ENCODE measurements around the gene TWF2. TPM values are rescaled to one million over a fixed set of nuclear protein-coding genes. Genes with fewer than 3 reads are reported as not detected.

TWF2 gene
- total and polyA plus RNA-seq, 9 donors = 14.3 to 56.3 (median 41.2) TPM

DNA sequence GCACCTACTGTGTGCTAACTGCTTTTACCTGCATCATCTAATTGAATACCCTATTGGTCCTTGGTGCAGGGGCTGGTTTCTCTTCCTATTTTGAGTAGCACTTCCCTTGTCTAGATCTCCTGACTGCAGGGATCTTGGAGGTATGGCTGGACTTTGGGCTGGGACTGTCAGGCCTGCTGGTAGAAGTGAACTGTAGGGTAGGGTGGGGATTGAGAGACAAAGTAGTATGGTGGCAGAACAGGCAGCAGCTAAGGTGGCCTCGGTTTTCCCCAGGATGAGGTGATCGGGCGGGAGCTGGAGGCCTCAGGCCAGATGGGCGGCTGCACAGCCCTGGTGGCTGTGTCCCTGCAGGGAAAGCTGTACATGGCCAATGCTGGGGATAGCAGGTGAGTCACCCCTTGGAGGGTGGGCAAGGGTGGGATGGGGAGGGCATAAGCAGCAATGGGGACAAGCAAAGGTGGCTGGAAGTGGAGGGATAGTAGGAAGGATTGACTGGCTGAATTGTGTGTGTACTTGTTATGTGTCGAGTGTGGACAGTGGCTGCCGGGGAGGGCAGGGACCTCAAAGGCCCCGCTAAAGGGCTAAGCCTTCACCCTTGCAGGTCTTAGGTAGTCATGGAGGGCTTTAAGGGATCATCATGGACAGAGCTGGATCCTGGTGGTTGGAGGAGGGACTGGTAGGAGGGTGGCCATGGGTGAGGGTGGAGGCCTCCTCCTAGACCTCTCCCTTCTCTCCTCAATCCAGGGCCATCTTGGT is 8.6 kb upstream of the TWF2 start:
- H3K27me3 ChIP-seq = no peaks in the 10 kb centered on the region
- H3K27ac ChIP-seq = no peak overlapping the region
- WGBS, 3 donors = 94 to 97% (median 96%) methylated on average over 7 of the region's 7 CpGs
- no peaks in the 10 kb centered on the region for H3K9me3 ChIP-seq
- no peak for DNase-seq
- no peak overlapping the region for H3K4me3 ChIP-seq
- no peaks in the 10 kb centered on the region for H3K36me3 ChIP-seq
- peaks cover 5% of the 10 kb centered on the region for H3K4me1 ChIP-seq (ENCODE audit: insufficient read depth)
- intact Hi-C loops (cut with DNase I) = no loop called here
- no peak for TF ChIP-seq POLR2A (IDR thresholded peaks at IDR 0.05)
- TF ChIP-seq, protein P1, sequence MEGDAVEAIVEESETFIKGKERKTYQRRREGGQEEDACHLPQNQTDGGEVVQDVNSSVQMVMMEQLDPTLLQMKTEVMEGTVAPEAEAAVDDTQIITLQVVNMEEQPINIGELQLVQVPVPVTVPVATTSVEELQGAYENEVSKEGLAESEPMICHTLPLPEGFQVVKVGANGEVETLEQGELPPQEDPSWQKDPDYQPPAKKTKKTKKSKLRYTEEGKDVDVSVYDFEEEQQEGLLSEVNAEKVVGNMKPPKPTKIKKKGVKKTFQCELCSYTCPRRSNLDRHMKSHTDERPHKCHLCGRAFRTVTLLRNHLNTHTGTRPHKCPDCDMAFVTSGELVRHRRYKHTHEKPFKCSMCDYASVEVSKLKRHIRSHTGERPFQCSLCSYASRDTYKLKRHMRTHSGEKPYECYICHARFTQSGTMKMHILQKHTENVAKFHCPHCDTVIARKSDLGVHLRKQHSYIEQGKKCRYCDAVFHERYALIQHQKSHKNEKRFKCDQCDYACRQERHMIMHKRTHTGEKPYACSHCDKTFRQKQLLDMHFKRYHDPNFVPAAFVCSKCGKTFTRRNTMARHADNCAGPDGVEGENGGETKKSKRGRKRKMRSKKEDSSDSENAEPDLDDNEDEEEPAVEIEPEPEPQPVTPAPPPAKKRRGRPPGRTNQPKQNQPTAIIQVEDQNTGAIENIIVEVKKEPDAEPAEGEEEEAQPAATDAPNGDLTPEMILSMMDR (IDR thresholded peaks at IDR 0.05) = no peak
- TF ChIP-seq EP300 (IDR thresholded peaks at IDR 0.05) = no peak

DNA sequence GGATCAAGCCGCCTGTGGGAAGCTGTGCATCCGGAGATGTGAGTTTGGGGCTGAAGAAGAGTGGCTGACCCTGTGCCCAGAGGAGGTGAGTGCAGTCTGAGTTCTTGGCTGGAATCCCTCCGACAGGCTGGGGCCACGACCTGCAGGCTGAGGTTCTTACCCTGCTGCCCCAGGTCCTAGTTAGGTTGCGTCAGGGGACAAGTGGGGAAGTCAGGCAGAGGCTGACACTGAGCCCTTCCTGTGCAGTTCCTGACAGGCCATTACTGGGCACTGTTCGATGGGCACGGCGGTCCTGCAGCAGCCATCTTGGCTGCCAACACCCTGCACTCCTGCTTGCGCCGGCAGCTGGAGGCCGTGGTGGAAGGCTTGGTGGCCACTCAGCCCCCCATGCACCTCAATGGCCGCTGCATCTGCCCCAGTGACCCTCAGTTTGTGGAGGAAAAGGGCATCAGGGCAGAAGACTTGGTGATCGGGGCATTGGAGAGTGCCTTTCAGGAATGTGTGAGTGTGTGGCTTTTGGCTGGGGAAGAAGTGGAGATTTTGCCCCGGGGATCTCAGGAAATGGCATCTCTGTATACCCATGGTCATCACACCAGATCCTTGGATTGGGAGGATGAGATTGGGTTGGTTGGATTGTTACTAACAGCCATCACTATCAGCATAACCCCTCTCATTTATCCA is 7.9 kb upstream of the TWF2 start:
- Histone ChIP-seq H3K9me3 (no peaks in the 10 kb centered on the region), H3K27me3 (no peaks in the 10 kb centered on the region), H3K4me3 (no peak overlapping the region), H3K36me3 (no peaks in the 10 kb centered on the region), H3K4me1 (ENCODE audit: insufficient read depth) (peaks cover 5% of the 10 kb centered on the region), H3K27ac (peak overlapping the region; percentile 73 to 83)
- intact Hi-C loops (cut with DNase I) = no loop called here
- TF ChIP-seq, protein P1 (IDR thresholded peaks at IDR 0.05) = no peak
- TF ChIP-seq POLR2A (IDR thresholded peaks at IDR 0.05) = no peak
- peak in 1 of 5 donors; percentile 19 for DNase-seq
- WGBS, 3 donors = 85 to 89% (median 87%) methylated on average over 14 of the region's 14 CpGs

DNA sequence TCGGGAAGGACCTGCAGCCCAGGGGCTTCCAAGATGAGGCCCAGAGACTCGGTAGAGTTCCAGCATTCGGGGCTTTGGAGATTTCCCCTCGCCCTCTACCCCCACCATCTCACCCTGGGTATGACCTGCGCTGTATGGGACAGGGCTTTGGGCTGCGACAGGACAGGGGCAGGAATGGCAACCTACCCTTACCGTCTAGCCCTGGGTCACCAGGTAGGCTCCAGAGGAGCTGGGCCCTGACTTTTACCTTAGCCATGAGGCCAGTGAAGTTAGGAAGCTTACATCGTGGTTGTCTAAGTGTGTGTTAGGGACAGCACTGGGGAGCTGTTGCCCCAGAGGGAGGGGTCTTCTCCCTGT is 7.3 kb upstream of the TWF2 start:
- peaks cover 5% of the 10 kb centered on the region for H3K4me1 ChIP-seq (ENCODE audit: insufficient read depth)
- intact Hi-C loops (cut with DNase I) = no loop called here
- no peak for DNase-seq
- TF ChIP-seq EP300 (IDR thresholded peaks at IDR 0.05) (no peak), POLR2A (IDR thresholded peaks at IDR 0.05) (no peak)
- TF ChIP-seq, protein P1 (IDR thresholded peaks at IDR 0.05) = no peak
- H3K36me3 ChIP-seq = no peaks in the 10 kb centered on the region
- H3K27me3 ChIP-seq = no peaks in the 10 kb centered on the region
- H3K27ac ChIP-seq = peak overlapping the region; percentile 73 to 83
- H3K4me3 ChIP-seq = peak overlapping the region; percentile 43
- WGBS, 3 donors = 19 to 21% (median 20%) methylated on average over 8 of the region's 8 CpGs
- H3K9me3 ChIP-seq = no peaks in the 10 kb centered on the region

DNA sequence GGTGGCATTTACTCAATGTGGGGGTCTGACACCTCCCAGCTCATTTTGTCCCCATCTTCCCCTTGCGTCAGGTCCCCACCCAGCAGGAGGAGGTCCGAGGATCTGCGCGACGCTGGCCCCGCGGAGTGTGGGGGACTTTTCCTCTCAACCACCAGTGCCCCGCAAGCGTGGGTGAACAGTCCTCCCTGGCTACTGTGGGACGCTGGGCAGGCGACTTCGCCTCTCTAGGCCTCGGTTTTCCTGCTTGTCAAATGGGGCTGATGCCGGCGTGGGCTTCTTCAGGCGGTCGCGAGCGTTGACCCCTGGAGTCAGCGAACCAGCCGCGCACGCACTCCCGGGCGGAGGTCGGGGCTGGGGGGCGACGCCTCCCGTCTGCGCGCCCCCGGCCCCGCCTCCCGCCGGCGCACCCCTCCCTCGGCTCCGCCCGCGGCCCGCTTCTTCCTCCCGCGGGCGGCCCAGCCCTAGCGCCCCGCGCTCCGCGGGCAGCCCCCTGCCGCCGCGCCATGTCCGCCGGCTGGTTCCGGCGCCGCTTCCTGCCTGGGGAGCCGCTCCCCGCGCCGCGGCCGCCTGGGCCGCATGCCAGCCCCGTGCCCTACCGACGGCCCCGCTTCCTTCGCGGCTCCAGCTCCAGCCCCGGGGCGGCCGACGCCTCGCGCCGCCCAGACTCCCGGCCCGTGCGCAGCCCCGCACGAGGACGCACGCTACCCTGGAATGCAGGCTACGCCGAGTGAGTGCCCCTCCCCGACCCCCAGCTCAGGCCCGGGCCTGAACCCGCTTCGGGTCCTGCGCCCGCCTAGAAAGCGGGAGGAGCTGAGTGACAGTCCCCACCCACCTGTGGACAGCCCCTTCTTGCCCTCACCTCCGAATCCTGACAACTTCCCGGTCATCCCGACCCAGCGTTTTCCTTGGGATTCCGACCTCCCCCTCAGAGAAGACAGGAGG is 6.6 kb upstream of the TWF2 start, which contains the start of gene PPM1M:
TSS of gene PPM1M (plus strand) at position 438 of the 942 bp plus-strand sequence. CDS start at position 504, 66 bp downstream.
- peak within 1 kb of the TSS; percentile 43 for H3K4me3 ChIP-seq
- no peaks in the 10 kb centered on the region for H3K36me3 ChIP-seq
- intact Hi-C loops (cut with DNase I) = no loop called here
- DNase-seq = peak; percentile 56 to 80 (median 67)
- peaks cover 5% of the 10 kb centered on the region for H3K4me1 ChIP-seq (ENCODE audit: insufficient read depth)
- 1 to 2% (median 2%) methylated on average over 59 to 98 of the region's 98 CpGs for WGBS, 3 donors
- peak within 1 kb of the TSS; percentile 73 to 83 for H3K27ac ChIP-seq
- H3K9me3 ChIP-seq = no peaks in the 10 kb centered on the region
- H3K27me3 ChIP-seq = no peaks in the 10 kb centered on the region
- TF ChIP-seq EP300 (IDR thresholded peaks at IDR 0.05) = no peak
- TF ChIP-seq, protein P1 (IDR thresholded peaks at IDR 0.05) = no peak
- no peak for TF ChIP-seq POLR2A (IDR thresholded peaks at IDR 0.05)
